ENCODE measurements around the gene ST3GAL5.

GRCh38 chr2:85812094-85812735 lies 76.6 kb downstream of the ST3GAL5 start:
- no peak for TF ChIP-seq POLR2A (IDR thresholded peaks at IDR 0.05)
- TF ChIP-seq, protein P1, sequence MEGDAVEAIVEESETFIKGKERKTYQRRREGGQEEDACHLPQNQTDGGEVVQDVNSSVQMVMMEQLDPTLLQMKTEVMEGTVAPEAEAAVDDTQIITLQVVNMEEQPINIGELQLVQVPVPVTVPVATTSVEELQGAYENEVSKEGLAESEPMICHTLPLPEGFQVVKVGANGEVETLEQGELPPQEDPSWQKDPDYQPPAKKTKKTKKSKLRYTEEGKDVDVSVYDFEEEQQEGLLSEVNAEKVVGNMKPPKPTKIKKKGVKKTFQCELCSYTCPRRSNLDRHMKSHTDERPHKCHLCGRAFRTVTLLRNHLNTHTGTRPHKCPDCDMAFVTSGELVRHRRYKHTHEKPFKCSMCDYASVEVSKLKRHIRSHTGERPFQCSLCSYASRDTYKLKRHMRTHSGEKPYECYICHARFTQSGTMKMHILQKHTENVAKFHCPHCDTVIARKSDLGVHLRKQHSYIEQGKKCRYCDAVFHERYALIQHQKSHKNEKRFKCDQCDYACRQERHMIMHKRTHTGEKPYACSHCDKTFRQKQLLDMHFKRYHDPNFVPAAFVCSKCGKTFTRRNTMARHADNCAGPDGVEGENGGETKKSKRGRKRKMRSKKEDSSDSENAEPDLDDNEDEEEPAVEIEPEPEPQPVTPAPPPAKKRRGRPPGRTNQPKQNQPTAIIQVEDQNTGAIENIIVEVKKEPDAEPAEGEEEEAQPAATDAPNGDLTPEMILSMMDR (IDR thresholded peaks at IDR 0.05), result no peak
